Measurements from ENCODE around the gene IER3. TPM values are rescaled to one million over a fixed set of nuclear protein-coding genes. Genes with fewer than 3 reads are reported as not detected.

Gene IER3
- total and polyA plus RNA-seq, 2 of the 13 experiments (the other 11 are each of a cell fraction or from before 2014, with no cell fraction given) = 51.1 to 131 TPM

GRCh38 chr6:30719791-30720737 lies 24.3 kb downstream of the IER3 start, which contains the start of gene TUBB (continued):
- no peak; the same call in 1 of the 2 replicates for TF ChIP-seq ARID5B (CRISPR knock-in tag; IDR thresholded peaks at IDR 0.05)
- TF ChIP-seq MNT (IDR thresholded peaks at IDR 0.05) = peak; percentile 80
- peak; percentile 58 to 74; a peak in 3 of 4 replicates for TF ChIP-seq HMGXB4 (CRISPR knock-in tag; IDR thresholded peaks at IDR 0.05; ENCODE audit: borderline replicate concordance in 1 of 2, low read depth in 1 of 2)
- TF ChIP-seq ZNF326 (CRISPR knock-in tag; IDR thresholded peaks at IDR 0.05; ENCODE audit: borderline replicate concordance) = no peak
- TF ChIP-seq ZNF687 (CRISPR knock-in tag; IDR thresholded peaks at IDR 0.05) = peak; percentile 81
- peak; percentile 88 for TF ChIP-seq HCFC1 (IDR thresholded peaks at IDR 0.05; ENCODE audit: low read depth, low read length)
- no peak for TF ChIP-seq PPARG (CRISPR knock-in tag; conservative IDR thresholded peaks at IDR 0.05)
- no peak for TF ChIP-seq ZNF576 (CRISPR knock-in tag; IDR thresholded peaks at IDR 0.05)
- peak; percentile 91; the same call in 1 of the 2 replicates for TF ChIP-seq ZNF773 (CRISPR knock-in tag; IDR thresholded peaks at IDR 0.05; ENCODE audit: borderline replicate concordance)
- TF ChIP-seq TEF (CRISPR knock-in tag; IDR thresholded peaks at IDR 0.05) = no peak
